KMS-11 (cell line): ENCODE measurements around the gene CD19.

Source experiments
- H2AFZ ChIP-seq: fragments of 200-600 bp; sonication (generic); 2 replicates; pipeline ENCODE4 v1.6.1; 2016; ENCODE audit warnings: antibody characterized with exemption, mixed run types, low read depth
- H3K27ac ChIP-seq: fragments of 200-600 bp; sonication (generic); 2 replicates; pipeline ENCODE4 v1.6.1; 2016; ENCODE audit warnings: mild to moderate bottlenecking, mixed run types
- H3K27me3 ChIP-seq: fragments of 200-600 bp; sonication (generic); 2 replicates; pipeline ENCODE4 v1.6.1; 2017; ENCODE audit warnings: mild to moderate bottlenecking, low read depth, mixed run types, moderate library complexity; ENCODE audit not compliant: insufficient read depth
- H3K36me3 ChIP-seq: fragments of 200-600 bp; sonication (generic); 2 replicates; pipeline ENCODE4 v1.6.1; 2017; ENCODE audit warnings: mild to moderate bottlenecking, mixed run types; ENCODE audit not compliant: insufficient read depth
- H3K4me1 ChIP-seq: fragments of 200-600 bp; sonication (generic); 2 replicates; pipeline ENCODE4 v1.6.1; 2016; ENCODE audit warnings: mild to moderate bottlenecking, low read depth, mixed run types; ENCODE audit not compliant: poor library complexity, severe bottlenecking
- H3K4me2 ChIP-seq: fragments of 200-600 bp; sonication (generic); 2 replicates; pipeline ENCODE4 v1.7.0; 2016; ENCODE audit warnings: mild to moderate bottlenecking, mixed run types
- H3K4me3 ChIP-seq: fragments of 200-600 bp; sonication (generic); IDR thresholded peaks from 2 replicates; pipeline ENCODE4 v1.6.1; 2017; ENCODE audit warnings: low read depth, low read length, mixed read lengths; ENCODE audit not compliant: insufficient read depth
- H3K79me2 ChIP-seq: fragments of 200-600 bp; sonication (generic); 2 replicates; pipeline ENCODE4 v1.6.1; 2016; ENCODE audit warnings: low read depth, mixed run types; ENCODE audit not compliant: insufficient read depth
- H3K9ac ChIP-seq: fragments of 200-600 bp; sonication (generic); 2 replicates; pipeline ENCODE4 v1.6.1; 2016; ENCODE audit warnings: mild to moderate bottlenecking, mixed run types
- H4K20me1 ChIP-seq: fragments of 200-600 bp; sonication (generic); 2 replicates; pipeline ENCODE4 v1.6.1; 2016; ENCODE audit warnings: mild to moderate bottlenecking, mixed run types; ENCODE audit not compliant: insufficient read depth
- TF ChIP-seq, protein P1 (sequence below): fragments of 200-600 bp; sonication (generic); conservative IDR thresholded peaks from 2 replicates; pipeline ENCODE4 v1.6.1; 2017; ENCODE audit warnings: low read depth, mild to moderate bottlenecking, antibody characterized with exemption, low read length, moderate library complexity, mixed read lengths

The CD19 gene

GRCh38 chr16:28982418-28982817, 50.6 kb downstream of the CD19 start:
- no peaks in the 10 kb centered on the region; the same call in 1 of the 2 replicates for H3K79me2 ChIP-seq
- TF ChIP-seq, protein P1, sequence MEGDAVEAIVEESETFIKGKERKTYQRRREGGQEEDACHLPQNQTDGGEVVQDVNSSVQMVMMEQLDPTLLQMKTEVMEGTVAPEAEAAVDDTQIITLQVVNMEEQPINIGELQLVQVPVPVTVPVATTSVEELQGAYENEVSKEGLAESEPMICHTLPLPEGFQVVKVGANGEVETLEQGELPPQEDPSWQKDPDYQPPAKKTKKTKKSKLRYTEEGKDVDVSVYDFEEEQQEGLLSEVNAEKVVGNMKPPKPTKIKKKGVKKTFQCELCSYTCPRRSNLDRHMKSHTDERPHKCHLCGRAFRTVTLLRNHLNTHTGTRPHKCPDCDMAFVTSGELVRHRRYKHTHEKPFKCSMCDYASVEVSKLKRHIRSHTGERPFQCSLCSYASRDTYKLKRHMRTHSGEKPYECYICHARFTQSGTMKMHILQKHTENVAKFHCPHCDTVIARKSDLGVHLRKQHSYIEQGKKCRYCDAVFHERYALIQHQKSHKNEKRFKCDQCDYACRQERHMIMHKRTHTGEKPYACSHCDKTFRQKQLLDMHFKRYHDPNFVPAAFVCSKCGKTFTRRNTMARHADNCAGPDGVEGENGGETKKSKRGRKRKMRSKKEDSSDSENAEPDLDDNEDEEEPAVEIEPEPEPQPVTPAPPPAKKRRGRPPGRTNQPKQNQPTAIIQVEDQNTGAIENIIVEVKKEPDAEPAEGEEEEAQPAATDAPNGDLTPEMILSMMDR = no peak
- no peak overlapping the region for H3K4me3 ChIP-seq
- no peak overlapping the region for H3K27ac ChIP-seq
- no peaks in the 10 kb centered on the region for H3K36me3 ChIP-seq
- H4K20me1 ChIP-seq = no peaks in the 10 kb centered on the region
- no peak overlapping the region for H3K4me2 ChIP-seq
- peaks cover 20% of the 10 kb centered on the region for H3K4me1 ChIP-seq
- no peak overlapping the region for H3K9ac ChIP-seq
- H2AFZ ChIP-seq = no peak overlapping the region
- H3K27me3 ChIP-seq = no peaks in the 10 kb centered on the region

GRCh38 chr16:28982949-28983348, 51.2 kb downstream of the CD19 start:
- Histone ChIP-seq H3K79me2 (no peaks in the 10 kb centered on the region; the same call in 1 of the 2 replicates), H3K27me3 (no peaks in the 10 kb centered on the region), H3K4me3 (no peak overlapping the region), H3K36me3 (no peaks in the 10 kb centered on the region), H3K4me1 (peaks cover 20% of the 10 kb centered on the region), H2AFZ (no peak overlapping the region), H3K27ac (no peak overlapping the region), H3K9ac (no peak overlapping the region), H3K4me2 (no peak overlapping the region), H4K20me1 (no peaks in the 10 kb centered on the region)
- TF ChIP-seq, protein P1 = no peak

DNA sequence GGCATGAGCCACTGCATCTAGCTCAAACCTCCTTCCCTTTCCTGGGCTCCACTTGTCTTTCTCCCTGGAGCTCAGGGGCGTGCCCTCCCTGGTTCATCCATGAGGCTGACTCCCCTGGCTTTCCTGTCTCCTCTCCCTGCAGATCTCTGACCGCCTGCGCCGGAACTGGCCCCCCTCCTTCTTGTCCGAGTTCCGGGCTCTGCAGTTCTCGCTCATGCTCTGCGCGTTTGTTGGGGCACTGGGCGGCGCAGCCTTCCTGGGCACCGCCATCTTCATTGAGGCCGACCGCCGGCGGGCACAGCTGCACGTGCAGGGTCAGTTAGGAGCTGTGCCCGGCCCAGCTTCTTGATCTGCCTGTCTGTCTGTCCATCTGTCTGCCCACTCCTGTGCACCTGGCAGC, 51.9 kb downstream of the CD19 start:
- Histone ChIP-seq H3K4me1 (peaks cover 20% of the 10 kb centered on the region), H4K20me1 (no peaks in the 10 kb centered on the region), H3K9ac (no peak overlapping the region), H3K4me2 (no peak overlapping the region; the same call in 1 of the 2 replicates), H3K4me3 (no peak overlapping the region), H3K27ac (no peak overlapping the region), H3K36me3 (no peaks in the 10 kb centered on the region), H3K79me2 (no peaks in the 10 kb centered on the region; the same call in 1 of the 2 replicates), H2AFZ (no peak overlapping the region), H3K27me3 (no peaks in the 10 kb centered on the region)
- TF ChIP-seq, protein P1 = no peak

DNA sequence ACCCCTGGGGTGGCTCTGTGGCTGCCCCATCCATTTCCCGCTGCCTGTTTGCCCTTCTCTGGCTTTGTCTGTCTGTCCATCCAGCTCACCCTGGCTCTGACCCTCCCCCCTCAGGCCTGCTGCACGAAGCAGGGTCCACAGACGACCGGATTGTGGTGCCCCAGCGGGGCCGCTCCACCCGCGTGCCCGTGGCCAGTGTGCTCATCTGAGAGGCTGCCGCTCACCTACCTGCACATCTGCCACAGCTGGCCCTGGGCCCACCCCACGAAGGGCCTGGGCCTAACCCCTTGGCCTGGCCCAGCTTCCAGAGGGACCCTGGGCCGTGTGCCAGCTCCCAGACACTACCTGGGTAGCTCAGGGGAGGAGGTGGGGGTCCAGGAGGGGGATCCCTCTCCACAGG, 52.3 kb downstream of the CD19 start:
- Histone ChIP-seq H3K27me3 (no peaks in the 10 kb centered on the region), H3K27ac (peak overlapping the region; percentile 59), H3K4me3 (no peak overlapping the region), H3K4me2 (peak overlapping the region; percentile 100), H3K9ac (peak overlapping the region; percentile 69; the same call in 1 of the 2 replicates), H3K79me2 (no peaks in the 10 kb centered on the region; the same call in 1 of the 2 replicates), H3K36me3 (no peaks in the 10 kb centered on the region), H4K20me1 (no peaks in the 10 kb centered on the region), H3K4me1 (peaks cover 20% of the 10 kb centered on the region), H2AFZ (peak overlapping the region; percentile 78; the same call in 1 of the 2 replicates)
- TF ChIP-seq, protein P1 = no peak
